Neural cell (in vitro differentiated cells): ENCODE results near the gene TCF23. TPM values are rescaled to one million over a fixed set of nuclear protein-coding genes. Genes with fewer than 3 reads are reported as not detected.

Source experiments
- H2AFZ ChIP-seq: fragments of 200-600, 300-800 bp; sonication (generic), shearing (Covaris generic); 2 replicates; pipeline ENCODE4 v1.6.0; 2014; ENCODE audit warnings: low read depth, mild to moderate bottlenecking, antibody characterized with exemption, low read length, moderate library complexity
- H3F3A ChIP-seq: fragments of 200-600 bp; shearing (Covaris generic); 2 replicates; pipeline ENCODE4 v1.6.1; 2016; ENCODE audit warnings: mild to moderate bottlenecking, moderate library complexity, mixed read lengths, antibody characterized with exemption, low read length; ENCODE audit not compliant: insufficient read depth, poor library complexity, severe bottlenecking
- H3K27ac ChIP-seq: fragments of 200-600, 300-800 bp; sonication (generic), shearing (Covaris generic); 2 replicates; pipeline ENCODE4 v1.5.1; 2014; ENCODE audit warnings: mild to moderate bottlenecking, low read length, moderate library complexity
- H3K27me3 ChIP-seq: fragments of 300-800, 200-600 bp; sonication (generic), shearing (Covaris generic); 2 replicates; pipeline ENCODE4 v1.6.0; 2014; ENCODE audit warnings: mild to moderate bottlenecking, low read depth, low read length, moderate library complexity; ENCODE audit not compliant: insufficient read depth
- H3K36me3 ChIP-seq: fragments of 300-800, 200-600 bp; sonication (generic), shearing (Covaris generic); 2 replicates; pipeline ENCODE4 v1.5.1; 2014; ENCODE audit warnings: mild to moderate bottlenecking, antibody characterized with exemption, low read length, moderate library complexity; ENCODE audit not compliant: insufficient read depth
- H3K4me2 ChIP-seq: fragments of 300-800, 200-600 bp; sonication (generic), shearing (Covaris generic); 2 replicates; pipeline ENCODE4 v1.6.0; 2014; ENCODE audit warnings: mild to moderate bottlenecking, low read length
- H3K4me3 ChIP-seq: fragments of 300-800, 200-600 bp; sonication (generic), shearing (Covaris generic); 2 replicates; pipeline ENCODE4 v1.5.1; 2014; ENCODE audit warnings: mild to moderate bottlenecking, low read length, moderate library complexity
- H3K79me2 ChIP-seq: fragments of 200-600 bp; shearing (Covaris generic); replicated peaks from 2 replicates; pipeline ENCODE4 v1.6.0; 2014; ENCODE audit warnings: mild to moderate bottlenecking, low read length, moderate library complexity; ENCODE audit not compliant: insufficient read depth
- H3K9ac ChIP-seq: fragments of 300-800, 200-600 bp; sonication (generic), shearing (Covaris generic); 2 replicates; pipeline ENCODE4 v1.6.1; 2016; ENCODE audit warnings: mild to moderate bottlenecking, low read length, mixed read lengths
- H3K9me2 ChIP-seq: fragments of 200-600 bp; shearing (Covaris generic); 2 replicates; pipeline ENCODE4 v1.6.1; 2016; ENCODE audit warnings: mild to moderate bottlenecking, low read length, mixed read lengths; ENCODE audit not compliant: insufficient read depth
- H3K9me3 ChIP-seq: fragments of 200-600, 300-800 bp; sonication (generic), shearing (Covaris generic); 2 replicates; pipeline ENCODE4 v1.6.1; 2016; ENCODE audit warnings: mild to moderate bottlenecking, mixed run types, low read length, moderate library complexity, mixed read lengths
- H4K20me1 ChIP-seq: fragments of 200-600 bp; shearing (Covaris generic); 2 replicates; pipeline ENCODE4 v1.6.1; 2016; ENCODE audit warnings: mild to moderate bottlenecking, mixed run types; ENCODE audit not compliant: insufficient read depth
- EP300 ChIP-seq: fragments of 450-650 bp; conservative IDR thresholded peaks from 2 replicates; pipeline ENCODE4 v1.6.1; 2014; ENCODE audit warnings: antibody characterized with exemption, mild to moderate bottlenecking, moderate library complexity; ENCODE audit not compliant: poor library complexity, severe bottlenecking
- EZH2 ChIP-seq: fragments of 200-600, 300-800 bp; shearing (Covaris generic), sonication (generic); IDR thresholded peaks from 2 replicates; pipeline ENCODE4 v1.6.1; 2014; ENCODE audit warnings: antibody characterized with exemption, low read length, borderline replicate concordance, mild to moderate bottlenecking; ENCODE audit not compliant: insufficient read depth, poor library complexity, severe bottlenecking
- MXI1 ChIP-seq: fragments of 450-650 bp; conservative IDR thresholded peaks from 2 replicates; pipeline ENCODE4 v1.6.1; 2014; ENCODE audit warnings: antibody characterized with exemption, mild to moderate bottlenecking; ENCODE audit not compliant: poor library complexity, severe bottlenecking
- POLR2AphosphoS5 ChIP-seq: IDR thresholded peaks from 2 replicates; pipeline ENCODE4 v1.6.1; 2012
- RAD21 ChIP-seq: fragments of 450-650 bp; conservative IDR thresholded peaks from 2 replicates; pipeline ENCODE4 v1.6.1; 2014; ENCODE audit warnings: antibody characterized with exemption, mild to moderate bottlenecking, moderate library complexity
- SMC3 ChIP-seq: fragments of 450-650 bp; conservative IDR thresholded peaks from 2 replicates; pipeline ENCODE4 v1.6.1; 2014; ENCODE audit warnings: antibody characterized with exemption, mild to moderate bottlenecking, moderate library complexity; ENCODE audit not compliant: poor library complexity
- TAF1 ChIP-seq: IDR thresholded peaks from 2 replicates; pipeline ENCODE4 v1.6.1; 2012; ENCODE audit warnings: low read depth
- polyA plus RNA-seq: library from polyadenylated mRNA; depleted of rRNA; stranded (reverse); fragments of >200 nt; gene quantifications from 2 replicates; pipeline ENCODE4 v1.2.3, GENCODE V29; 2014
- TF ChIP-seq, protein P1 (sequence below): IDR thresholded peaks from 2 replicates; pipeline ENCODE4 v1.6.1; 2012; ENCODE audit warnings: borderline replicate concordance
- TF ChIP-seq, protein P2 (sequence below): fragments of 450-650 bp; IDR thresholded peaks from 2 replicates; pipeline ENCODE4 v1.5.1; 2014; ENCODE audit warnings: antibody characterized with exemption, mild to moderate bottlenecking, moderate library complexity; ENCODE audit not compliant: poor library complexity, severe bottlenecking

Gene TCF23
- polyA plus RNA-seq, 1 donor from 2014 or later: not detected

DNA sequence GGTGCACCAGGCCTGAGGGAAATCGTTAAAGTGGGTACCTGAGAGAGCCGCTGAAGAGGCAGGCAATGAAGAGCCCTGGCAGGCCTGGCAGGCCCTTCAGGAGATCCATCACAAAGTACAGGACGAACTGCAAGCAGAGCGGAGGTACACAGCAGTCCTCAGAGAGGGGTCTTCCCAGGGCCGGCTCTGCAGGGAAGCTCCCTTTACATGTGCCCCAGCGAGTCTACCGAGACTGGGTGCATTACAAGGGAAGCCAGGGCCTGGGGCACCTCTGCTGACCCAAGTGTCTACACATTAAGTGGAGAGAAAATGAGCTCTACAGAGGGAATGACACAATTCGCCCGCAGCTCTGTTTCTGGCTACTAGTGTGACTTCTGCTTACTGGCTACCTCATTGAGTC lies 54.9 kb downstream of the TCF23 start:
- Histone ChIP-seq H3K27me3 (no peaks in the 10 kb centered on the region), H3K4me3 (no peak overlapping the region), H3F3A (no peaks in the 10 kb centered on the region), H3K9me2 (no peaks in the 10 kb centered on the region), H3K4me2 (no peak overlapping the region), H4K20me1 (no peaks in the 10 kb centered on the region), H3K27ac (no peak overlapping the region), H3K79me2 (no peaks in the 10 kb centered on the region), H3K9me3 (no peaks in the 10 kb centered on the region), H3K9ac (no peak overlapping the region), H2AFZ (no peak overlapping the region), H3K36me3 (peaks cover 3% of the 10 kb centered on the region)
- TF ChIP-seq, protein P1, sequence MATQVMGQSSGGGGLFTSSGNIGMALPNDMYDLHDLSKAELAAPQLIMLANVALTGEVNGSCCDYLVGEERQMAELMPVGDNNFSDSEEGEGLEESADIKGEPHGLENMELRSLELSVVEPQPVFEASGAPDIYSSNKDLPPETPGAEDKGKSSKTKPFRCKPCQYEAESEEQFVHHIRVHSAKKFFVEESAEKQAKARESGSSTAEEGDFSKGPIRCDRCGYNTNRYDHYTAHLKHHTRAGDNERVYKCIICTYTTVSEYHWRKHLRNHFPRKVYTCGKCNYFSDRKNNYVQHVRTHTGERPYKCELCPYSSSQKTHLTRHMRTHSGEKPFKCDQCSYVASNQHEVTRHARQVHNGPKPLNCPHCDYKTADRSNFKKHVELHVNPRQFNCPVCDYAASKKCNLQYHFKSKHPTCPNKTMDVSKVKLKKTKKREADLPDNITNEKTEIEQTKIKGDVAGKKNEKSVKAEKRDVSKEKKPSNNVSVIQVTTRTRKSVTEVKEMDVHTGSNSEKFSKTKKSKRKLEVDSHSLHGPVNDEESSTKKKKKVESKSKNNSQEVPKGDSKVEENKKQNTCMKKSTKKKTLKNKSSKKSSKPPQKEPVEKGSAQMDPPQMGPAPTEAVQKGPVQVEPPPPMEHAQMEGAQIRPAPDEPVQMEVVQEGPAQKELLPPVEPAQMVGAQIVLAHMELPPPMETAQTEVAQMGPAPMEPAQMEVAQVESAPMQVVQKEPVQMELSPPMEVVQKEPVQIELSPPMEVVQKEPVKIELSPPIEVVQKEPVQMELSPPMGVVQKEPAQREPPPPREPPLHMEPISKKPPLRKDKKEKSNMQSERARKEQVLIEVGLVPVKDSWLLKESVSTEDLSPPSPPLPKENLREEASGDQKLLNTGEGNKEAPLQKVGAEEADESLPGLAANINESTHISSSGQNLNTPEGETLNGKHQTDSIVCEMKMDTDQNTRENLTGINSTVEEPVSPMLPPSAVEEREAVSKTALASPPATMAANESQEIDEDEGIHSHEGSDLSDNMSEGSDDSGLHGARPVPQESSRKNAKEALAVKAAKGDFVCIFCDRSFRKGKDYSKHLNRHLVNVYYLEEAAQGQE: no peak
- TF ChIP-seq EZH2 (no peak), RAD21 (no peak), SMC3 (no peak), EP300 (no peak), TAF1 (no peak), POLR2AphosphoS5 (no peak), MXI1 (no peak)
- TF ChIP-seq, protein P2, sequence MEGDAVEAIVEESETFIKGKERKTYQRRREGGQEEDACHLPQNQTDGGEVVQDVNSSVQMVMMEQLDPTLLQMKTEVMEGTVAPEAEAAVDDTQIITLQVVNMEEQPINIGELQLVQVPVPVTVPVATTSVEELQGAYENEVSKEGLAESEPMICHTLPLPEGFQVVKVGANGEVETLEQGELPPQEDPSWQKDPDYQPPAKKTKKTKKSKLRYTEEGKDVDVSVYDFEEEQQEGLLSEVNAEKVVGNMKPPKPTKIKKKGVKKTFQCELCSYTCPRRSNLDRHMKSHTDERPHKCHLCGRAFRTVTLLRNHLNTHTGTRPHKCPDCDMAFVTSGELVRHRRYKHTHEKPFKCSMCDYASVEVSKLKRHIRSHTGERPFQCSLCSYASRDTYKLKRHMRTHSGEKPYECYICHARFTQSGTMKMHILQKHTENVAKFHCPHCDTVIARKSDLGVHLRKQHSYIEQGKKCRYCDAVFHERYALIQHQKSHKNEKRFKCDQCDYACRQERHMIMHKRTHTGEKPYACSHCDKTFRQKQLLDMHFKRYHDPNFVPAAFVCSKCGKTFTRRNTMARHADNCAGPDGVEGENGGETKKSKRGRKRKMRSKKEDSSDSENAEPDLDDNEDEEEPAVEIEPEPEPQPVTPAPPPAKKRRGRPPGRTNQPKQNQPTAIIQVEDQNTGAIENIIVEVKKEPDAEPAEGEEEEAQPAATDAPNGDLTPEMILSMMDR: no peak

DNA sequence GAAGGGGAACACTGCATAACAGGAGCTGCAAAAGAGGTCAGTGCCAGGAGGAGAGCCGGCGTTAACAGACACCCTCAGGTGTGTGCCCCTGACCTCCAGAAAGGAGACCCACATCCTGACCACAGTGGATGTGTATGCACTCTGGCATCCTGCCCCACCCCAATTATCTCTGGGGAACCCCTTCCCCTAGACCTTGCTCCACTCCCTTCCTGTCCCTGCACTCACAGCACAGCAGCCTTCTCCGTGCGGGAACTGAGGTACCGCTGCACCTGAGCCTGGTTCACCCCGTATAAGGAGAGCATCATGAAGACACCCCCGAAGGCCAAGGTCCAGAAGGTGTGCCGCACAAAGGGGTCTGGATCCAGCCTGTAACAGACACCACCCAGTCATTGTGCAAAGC lies 55.8 kb downstream of the TCF23 start:
- Histone ChIP-seq H3F3A (no peaks in the 10 kb centered on the region), H3K9ac (no peak overlapping the region), H3K4me2 (no peak overlapping the region), H3K36me3 (peaks cover 3% of the 10 kb centered on the region), H3K27ac (no peak overlapping the region), H2AFZ (no peak overlapping the region), H4K20me1 (no peaks in the 10 kb centered on the region), H3K79me2 (no peaks in the 10 kb centered on the region), H3K9me2 (no peaks in the 10 kb centered on the region), H3K4me3 (no peak overlapping the region), H3K9me3 (no peaks in the 10 kb centered on the region), H3K27me3 (no peaks in the 10 kb centered on the region)
- TF ChIP-seq TAF1: no peak

DNA sequence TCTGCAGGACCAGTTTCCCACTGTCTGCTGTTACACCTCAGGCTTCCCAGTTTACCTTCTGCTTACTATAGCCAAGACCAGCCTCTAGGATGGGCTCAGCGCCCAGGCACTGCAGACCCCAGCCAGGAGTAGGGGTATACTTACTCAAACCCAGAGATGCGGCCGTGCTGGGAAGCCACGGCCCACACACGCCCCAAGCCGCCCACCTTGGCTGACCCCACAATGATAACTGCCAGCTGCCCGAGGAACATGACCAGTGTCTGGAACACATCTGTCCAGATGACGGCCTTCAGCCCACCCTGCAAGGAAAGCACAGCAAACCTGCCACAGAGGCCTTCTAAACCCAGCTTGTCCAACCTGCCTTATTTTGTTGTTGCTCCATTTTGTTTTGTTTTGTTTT lies 56.4 kb downstream of the TCF23 start:
- Histone ChIP-seq H3K36me3 (peaks cover 3% of the 10 kb centered on the region), H3K4me2 (no peak overlapping the region), H3F3A (no peaks in the 10 kb centered on the region), H3K9me2 (no peaks in the 10 kb centered on the region), H4K20me1 (no peaks in the 10 kb centered on the region), H3K27ac (no peak overlapping the region), H3K9me3 (no peaks in the 10 kb centered on the region), H3K27me3 (no peaks in the 10 kb centered on the region), H3K4me3 (no peak overlapping the region), H3K79me2 (no peaks in the 10 kb centered on the region), H2AFZ (no peak overlapping the region), H3K9ac (no peak overlapping the region)
- TF ChIP-seq RAD21: no peak
- TF ChIP-seq, protein P1: no peak
- TF ChIP-seq POLR2AphosphoS5: no peak
- no peak for TF ChIP-seq EP300
- no peak for TF ChIP-seq TAF1
- TF ChIP-seq SMC3: no peak
- TF ChIP-seq MXI1: no peak
- TF ChIP-seq, protein P2: no peak
- no peak for TF ChIP-seq EZH2
